ENCODE results near the gene SLX4IP. TPM values are rescaled to one million over a fixed set of nuclear protein-coding genes. Genes with fewer than 3 reads are reported as not detected.

The SLX4IP gene
- total and polyA plus RNA-seq, 2 donors (not counting 1 experiment from before 2014, with no cell fraction given), result 2.0 to 8.1 TPM

GRCh38 chr20:10652185-10652584, 217.1 kb downstream of the SLX4IP start:
- ChIA-PET CTCF (no interaction called here), POLR2A (no interaction called here)
- TF ChIP-seq CTCF (IDR thresholded peaks at IDR 0.05) (no peak), EZH2 (IDR thresholded peaks at IDR 0.05; ENCODE audit: borderline replicate concordance, insufficient read depth, low read depth, low read length, poor library complexity, severe bottlenecking) (no peak)
- Histone ChIP-seq H3K4me1 (ENCODE audit: control insufficient read depth in 2 of 2, insufficient read depth in 2 of 2, low read length in 2 of 2) (no peaks in the 10 kb centered on the region), H3K27ac (ENCODE audit: low read length in 2 of 2) (no peak overlapping the region), H4K20me1 (ENCODE audit: control insufficient read depth, insufficient read depth, low read length, poor library complexity, severe bottlenecking) (no peaks in the 10 kb centered on the region), H3K9me3 (ENCODE audit: control extremely low read depth in 1 of 3, control insufficient read depth in 2 of 3, insufficient read depth in 1 of 3, low read length in 2 of 3) (no peaks in the 10 kb centered on the region), H3K27me3 (replicated peaks in 1 of 4; ENCODE audit: control extremely low read depth in 1 of 4, control insufficient read depth in 3 of 4, insufficient read depth in 4 of 4, low read length in 3 of 4) (peaks cover 0 to 8% (median 1%) of the 10 kb centered on the region in 4 experiments), H3K79me2 (ENCODE audit: control insufficient read depth, insufficient read depth, low read length) (no peaks in the 10 kb centered on the region), H2AFZ (ENCODE audit: insufficient read depth, low read depth, low read length, poor library complexity, severe bottlenecking) (no peak overlapping the region), H3K36me3 (replicated peaks in 1 of 2; ENCODE audit: control extremely low read depth in 1 of 2, control insufficient read depth in 1 of 2, extremely low read depth in 1 of 2, insufficient read depth in 2 of 2, low read length in 1 of 2) (no peaks in the 10 kb centered on the region), H3K9ac (ENCODE audit: low read length) (no peak overlapping the region), H3K4me2 (replicated peaks; ENCODE audit: low read depth, low read length, poor library complexity, severe bottlenecking) (no peak overlapping the region), H3K4me3 (ENCODE audit: control extremely low read depth in 1 of 5, extremely low read depth in 1 of 5, insufficient read depth in 1 of 5, low read depth in 2 of 5, low read length in 4 of 5) (no peak overlapping the region)
- no peak overlapping the region for H3K4me3 Mint-ChIP-seq
- no peak overlapping the region for H3K27ac Mint-ChIP-seq
- intact Hi-C loops (cut with micrococcal nuclease), result no loop called here
- H3K4me1 Mint-ChIP-seq, result no peaks in the 10 kb centered on the region
- peaks cover 53% of the 10 kb centered on the region for H3K27me3 Mint-ChIP-seq
- no peaks in the 10 kb centered on the region for H3K9me3 Mint-ChIP-seq (ENCODE audit: insufficient read depth)
- 98% methylated on average over 9 of the region's 9 CpGs for WGBS (ENCODE audit: insufficient coverage)
- DNase-seq (no peak), ATAC-seq (ENCODE audit: low read depth) (no peak)

- no peak overlapping the region for H3K4me2 ChIP-seq (replicated peaks; ENCODE audit: low read depth, low read length, poor library complexity, severe bottlenecking)
- no peak for TF ChIP-seq CTCF (IDR thresholded peaks at IDR 0.05)
- no peak for TF ChIP-seq EZH2 (IDR thresholded peaks at IDR 0.05; ENCODE audit: borderline replicate concordance, insufficient read depth, low read depth, low read length, poor library complexity, severe bottlenecking)
- no peak overlapping the region for H3K9ac ChIP-seq (ENCODE audit: low read length)
- 94% methylated on average over 6 of the region's 9 CpGs for WGBS (ENCODE audit: insufficient coverage)
- H3K79me2 ChIP-seq (ENCODE audit: control insufficient read depth, insufficient read depth, low read length), result no peaks in the 10 kb centered on the region
- Mint-ChIP-seq H3K4me1 (no peaks in the 10 kb centered on the region), H3K27ac (no peak overlapping the region), H3K27me3 (peaks cover 50% of the 10 kb centered on the region), H3K4me3 (no peak overlapping the region), H3K9me3 (ENCODE audit: insufficient read depth) (no peaks in the 10 kb centered on the region)
- H4K20me1 ChIP-seq (ENCODE audit: control insufficient read depth, insufficient read depth, low read length, poor library complexity, severe bottlenecking), result no peaks in the 10 kb centered on the region
- no peaks in the 10 kb centered on the region for H3K9me3 ChIP-seq (ENCODE audit: control extremely low read depth in 1 of 3, control insufficient read depth in 2 of 3, insufficient read depth in 1 of 3, low read length in 2 of 3)
- intact Hi-C loops (cut with micrococcal nuclease), result no loop called here
- H2AFZ ChIP-seq (ENCODE audit: insufficient read depth, low read depth, low read length, poor library complexity, severe bottlenecking), result no peak overlapping the region
- ChIA-PET POLR2A (no interaction called here), CTCF (no interaction called here)
- peaks cover 0 to 8% (median 1%) of the 10 kb centered on the region in 4 experiments for H3K27me3 ChIP-seq (replicated peaks in 1 of 4; ENCODE audit: control extremely low read depth in 1 of 4, control insufficient read depth in 3 of 4, insufficient read depth in 4 of 4, low read length in 3 of 4)
- DNase-seq (no peak), ATAC-seq (ENCODE audit: low read depth) (no peak)
- H3K36me3 ChIP-seq (replicated peaks in 1 of 2; ENCODE audit: control extremely low read depth in 1 of 2, control insufficient read depth in 1 of 2, extremely low read depth in 1 of 2, insufficient read depth in 2 of 2, low read length in 1 of 2), result no peaks in the 10 kb centered on the region
- H3K27ac ChIP-seq (ENCODE audit: low read length in 2 of 2), result no peak overlapping the region
- H3K4me1 ChIP-seq (ENCODE audit: control insufficient read depth in 2 of 2, insufficient read depth in 2 of 2, low read length in 2 of 2), result no peaks in the 10 kb centered on the region
- H3K4me3 ChIP-seq (ENCODE audit: control extremely low read depth in 1 of 5, extremely low read depth in 1 of 5, insufficient read depth in 1 of 5, low read depth in 2 of 5, low read length in 4 of 5), result no peak overlapping the region
Observed at GRCh38 chr20:10652660-10653261, 217.7 kb downstream of the SLX4IP start.

All from B cell (primary cell).